Trophoblast cell (in vitro differentiated cells and primary cell): ENCODE results near the gene CX3CR1.

ENCODE experiments used
- DNase-seq, 2 donors: peaks; one replicate each; pipeline ENCODE4 v3.0.0-alpha.2; 2016
- H2AFZ ChIP-seq: 2 replicates; pipeline ENCODE4 v1.6.1; 2013; ENCODE audit warnings: low read length, moderate library complexity, mild to moderate bottlenecking; ENCODE audit not compliant: insufficient read depth, poor library complexity
- H2AK5ac ChIP-seq: 2 replicates; pipeline ENCODE4 v1.6.1; 2013; ENCODE audit warnings: mild to moderate bottlenecking, low read length
- H2BK120ac ChIP-seq: 2 replicates; pipeline ENCODE4 v1.6.1; 2013; ENCODE audit warnings: low read length, mild to moderate bottlenecking, moderate library complexity; ENCODE audit not compliant: insufficient read depth, poor library complexity
- H2BK12ac ChIP-seq: 2 replicates; pipeline ENCODE4 v1.6.1; 2013; ENCODE audit warnings: mild to moderate bottlenecking, low read length, moderate library complexity
- H2BK5ac ChIP-seq: 2 replicates; pipeline ENCODE4 v1.6.1; 2013; ENCODE audit warnings: low read length, low read depth, moderate library complexity, mild to moderate bottlenecking; ENCODE audit not compliant: poor library complexity
- H3K14ac ChIP-seq: 2 replicates; pipeline ENCODE4 v1.6.1; 2013; ENCODE audit warnings: mild to moderate bottlenecking, low read length
- H3K18ac ChIP-seq: 2 replicates; pipeline ENCODE4 v1.6.1; 2013; ENCODE audit warnings: mild to moderate bottlenecking, low read length
- H3K23ac ChIP-seq: 2 replicates; pipeline ENCODE4 v1.6.1; 2013; ENCODE audit warnings: low read length
- H3K27ac ChIP-seq: 2 replicates; pipeline ENCODE4 v1.5.1; 2013; ENCODE audit warnings: low read depth, mild to moderate bottlenecking, inconsistent platforms, low read length, moderate library complexity
- H3K27me3 ChIP-seq: 2 replicates; pipeline ENCODE4 v1.6.1; 2013; ENCODE audit warnings: inconsistent platforms, mild to moderate bottlenecking, low read length, moderate library complexity; ENCODE audit not compliant: insufficient read depth
- H3K36me3 ChIP-seq, 2 experiments: 1 replicate in 1 of 2; 2 replicates in 1 of 2; pipeline ENCODE4 v1.6.1; 2013; ENCODE audit warnings: low read length in 2 of 2, mild to moderate bottlenecking in 2 of 2, moderate library complexity in 1 of 2; ENCODE audit not compliant: insufficient read depth in 2 of 2, control insufficient read depth in 1 of 2
- H3K4ac ChIP-seq: 2 replicates; pipeline ENCODE4 v1.6.1; 2013; ENCODE audit warnings: low read depth, mild to moderate bottlenecking, low read length, moderate library complexity
- H3K4me1 ChIP-seq, 2 experiments: 1 replicate in 1 of 2; 2 replicates in 1 of 2; pipeline ENCODE4 v1.6.1; 2013; ENCODE audit warnings: low read length in 2 of 2, mild to moderate bottlenecking in 2 of 2, moderate library complexity in 1 of 2; ENCODE audit not compliant: insufficient read depth in 2 of 2, control insufficient read depth in 1 of 2
- H3K4me2 ChIP-seq: 2 replicates; pipeline ENCODE4 v1.6.1; 2013; ENCODE audit warnings: inconsistent platforms, mild to moderate bottlenecking, low read length, moderate library complexity
- H3K4me3 ChIP-seq: 2 replicates; pipeline ENCODE4 v1.5.1; 2013; ENCODE audit warnings: mild to moderate bottlenecking, low read depth, low read length, inconsistent platforms
- H3K79me1 ChIP-seq: one replicate; pipeline ENCODE4 v1.6.1; 2013; ENCODE audit warnings: low read length
- H3K79me2 ChIP-seq: 2 replicates; pipeline ENCODE4 v1.6.1; 2013; ENCODE audit warnings: low read length, mild to moderate bottlenecking; ENCODE audit not compliant: control insufficient read depth, insufficient read depth, poor library complexity
- H3K9ac ChIP-seq: 2 replicates; pipeline ENCODE4 v1.6.1; 2013; ENCODE audit warnings: mild to moderate bottlenecking, low read length
- H3K9me3 ChIP-seq: 2 replicates; pipeline ENCODE4 v1.6.1; 2013; ENCODE audit warnings: low read depth, mild to moderate bottlenecking, control low read depth, inconsistent platforms, low read length; ENCODE audit not compliant: insufficient read depth
- H4K12ac ChIP-seq: 2 replicates; pipeline ENCODE4 v1.6.1; 2013; ENCODE audit warnings: low read depth, mild to moderate bottlenecking, low read length, moderate library complexity
- H4K8ac ChIP-seq: 2 replicates; pipeline ENCODE4 v1.6.1; 2013; ENCODE audit warnings: low read depth, mild to moderate bottlenecking, low read length, moderate library complexity
- H4K91ac ChIP-seq: one replicate; pipeline ENCODE4 v1.6.1; 2013; ENCODE audit warnings: low read depth, mild to moderate bottlenecking, low read length, moderate library complexity
- WGBS: extraction: QIAGEN DNeasy Blood & Tissue Kit; methylation state at CpG from one replicate; pipeline ENCODE4 v1.1.7; 2013; ENCODE audit warnings: missing lambda C conversion rate; ENCODE audit not compliant: insufficient read length, insufficient coverage; ENCODE audit errors: extremely low coverage; 5-methylcytosine and 5-hydroxymethylcytosine counted together

The CX3CR1 gene

GRCh38 chr3:39262846-39263245 is 17.0 kb downstream of the CX3CR1 start:
- no peak overlapping the region for H2AFZ ChIP-seq
- H3K14ac ChIP-seq = no peak overlapping the region
- H3K4me1 ChIP-seq = no peaks in the 10 kb centered on the region
- H3K4me2 ChIP-seq = no peak overlapping the region
- H3K18ac ChIP-seq = no peak overlapping the region
- no peak overlapping the region for H3K9ac ChIP-seq
- no peak overlapping the region for H4K8ac ChIP-seq
- H2BK12ac ChIP-seq = no peak overlapping the region
- no peak overlapping the region for H2BK120ac ChIP-seq
- H3K79me1 ChIP-seq = no peaks in the 10 kb centered on the region
- H3K27ac ChIP-seq = no peak overlapping the region
- H3K79me2 ChIP-seq = no peaks in the 10 kb centered on the region
- WGBS = no CpG with 5 or more reads among the region's 8 CpGs
- no peak overlapping the region for H3K4me3 ChIP-seq
- no peaks in the 10 kb centered on the region for H3K9me3 ChIP-seq
- no peak overlapping the region for H3K4ac ChIP-seq
- no peak overlapping the region for H4K12ac ChIP-seq
- no peak overlapping the region for H4K91ac ChIP-seq
- H3K23ac ChIP-seq = no peak overlapping the region
- DNase-seq = no peak
- no peaks in the 10 kb centered on the region for H3K36me3 ChIP-seq
- no peak overlapping the region for H2AK5ac ChIP-seq
- H2BK5ac ChIP-seq = no peak overlapping the region
- no peaks in the 10 kb centered on the region for H3K27me3 ChIP-seq

GRCh38 chr3:39261726-39262125 is 18.1 kb downstream of the CX3CR1 start:
- Histone ChIP-seq H2BK120ac (no peak overlapping the region), H3K9me3 (no peaks in the 10 kb centered on the region), H4K12ac (no peak overlapping the region), H3K79me1 (no peaks in the 10 kb centered on the region), H3K9ac (no peak overlapping the region), H2BK5ac (no peak overlapping the region), H3K14ac (no peak overlapping the region), H3K4me2 (no peak overlapping the region), H3K4me3 (no peak overlapping the region), H3K27me3 (no peaks in the 10 kb centered on the region), H3K23ac (no peak overlapping the region), H2AFZ (no peak overlapping the region), H3K4ac (no peak overlapping the region), H2BK12ac (no peak overlapping the region), H3K18ac (no peak overlapping the region), H4K91ac (no peak overlapping the region), H2AK5ac (no peak overlapping the region), H3K79me2 (no peaks in the 10 kb centered on the region), H3K36me3 (no peaks in the 10 kb centered on the region), H3K27ac (no peak overlapping the region), H3K4me1 (no peaks in the 10 kb centered on the region), H4K8ac (no peak overlapping the region)
- DNase-seq = no peak

GRCh38 chr3:39260957-39261356 is 18.9 kb downstream of the CX3CR1 start:
- Histone ChIP-seq H2BK120ac (no peak overlapping the region), H3K4me2 (no peak overlapping the region), H3K4me1 (no peaks in the 10 kb centered on the region), H3K4ac (no peak overlapping the region), H3K23ac (no peak overlapping the region), H2BK12ac (no peak overlapping the region), H3K9me3 (no peaks in the 10 kb centered on the region), H2AK5ac (no peak overlapping the region), H3K27ac (no peak overlapping the region), H4K12ac (no peak overlapping the region), H3K14ac (no peak overlapping the region), H3K79me1 (no peaks in the 10 kb centered on the region), H4K8ac (no peak overlapping the region), H3K18ac (no peak overlapping the region), H3K27me3 (no peaks in the 10 kb centered on the region), H3K79me2 (no peaks in the 10 kb centered on the region), H2AFZ (no peak overlapping the region), H2BK5ac (no peak overlapping the region), H3K9ac (no peak overlapping the region), H3K4me3 (no peak overlapping the region), H4K91ac (no peak overlapping the region), H3K36me3 (no peaks in the 10 kb centered on the region)
- peak; percentile 51 to 66 for DNase-seq
- no CpG with 5 or more reads among the region's 7 CpGs for WGBS

GRCh38 chr3:39260318-39260717 is 19.5 kb downstream of the CX3CR1 start:
- no peak overlapping the region for H3K27ac ChIP-seq
- no peak overlapping the region for H3K4ac ChIP-seq
- no peak overlapping the region for H3K18ac ChIP-seq
- no peak overlapping the region for H4K12ac ChIP-seq
- H3K27me3 ChIP-seq = no peaks in the 10 kb centered on the region
- H3K9me3 ChIP-seq = no peaks in the 10 kb centered on the region
- no peak overlapping the region for H2AK5ac ChIP-seq
- no peak overlapping the region for H2BK5ac ChIP-seq
- no peak overlapping the region for H3K23ac ChIP-seq
- no peaks in the 10 kb centered on the region for H3K4me1 ChIP-seq
- H2AFZ ChIP-seq = no peak overlapping the region
- no CpG with 5 or more reads among the region's 2 CpGs for WGBS
- H3K9ac ChIP-seq = no peak overlapping the region
- no peak for DNase-seq
- no peaks in the 10 kb centered on the region for H3K36me3 ChIP-seq
- no peak overlapping the region for H4K91ac ChIP-seq
- no peak overlapping the region for H3K4me3 ChIP-seq
- H3K4me2 ChIP-seq = no peak overlapping the region
- H3K14ac ChIP-seq = no peak overlapping the region
- no peaks in the 10 kb centered on the region for H3K79me1 ChIP-seq
- H3K79me2 ChIP-seq = no peaks in the 10 kb centered on the region
- H4K8ac ChIP-seq = no peak overlapping the region
- H2BK12ac ChIP-seq = no peak overlapping the region
- no peak overlapping the region for H2BK120ac ChIP-seq
